Measurements from ENCODE around the gene PLAAT4.

DNA sequence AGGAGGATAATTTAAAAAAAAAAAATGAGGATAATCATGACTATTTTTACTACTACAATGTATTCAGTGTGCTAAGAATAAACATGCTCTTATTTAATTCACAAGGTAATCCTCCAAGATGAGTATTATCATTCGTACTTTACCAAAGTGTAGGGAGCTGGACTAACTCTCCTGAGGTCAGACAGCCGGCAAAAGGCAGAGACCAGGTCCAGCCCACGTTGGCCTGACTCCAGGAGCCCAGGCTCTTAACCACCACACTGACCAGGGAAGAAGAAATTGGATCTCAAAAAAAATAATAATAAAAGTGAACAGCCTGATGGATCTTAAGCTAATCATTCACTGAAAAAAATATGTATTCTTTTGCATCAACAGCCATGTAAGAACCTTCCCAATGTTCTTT, 52.4 kb downstream of the PLAAT4 start:
- no peak for TF ChIP-seq RFX5 (IDR thresholded peaks at IDR 0.05)
- TF ChIP-seq CEBPB (IDR thresholded peaks at IDR 0.05) = no peak
- TF ChIP-seq, protein P1, sequence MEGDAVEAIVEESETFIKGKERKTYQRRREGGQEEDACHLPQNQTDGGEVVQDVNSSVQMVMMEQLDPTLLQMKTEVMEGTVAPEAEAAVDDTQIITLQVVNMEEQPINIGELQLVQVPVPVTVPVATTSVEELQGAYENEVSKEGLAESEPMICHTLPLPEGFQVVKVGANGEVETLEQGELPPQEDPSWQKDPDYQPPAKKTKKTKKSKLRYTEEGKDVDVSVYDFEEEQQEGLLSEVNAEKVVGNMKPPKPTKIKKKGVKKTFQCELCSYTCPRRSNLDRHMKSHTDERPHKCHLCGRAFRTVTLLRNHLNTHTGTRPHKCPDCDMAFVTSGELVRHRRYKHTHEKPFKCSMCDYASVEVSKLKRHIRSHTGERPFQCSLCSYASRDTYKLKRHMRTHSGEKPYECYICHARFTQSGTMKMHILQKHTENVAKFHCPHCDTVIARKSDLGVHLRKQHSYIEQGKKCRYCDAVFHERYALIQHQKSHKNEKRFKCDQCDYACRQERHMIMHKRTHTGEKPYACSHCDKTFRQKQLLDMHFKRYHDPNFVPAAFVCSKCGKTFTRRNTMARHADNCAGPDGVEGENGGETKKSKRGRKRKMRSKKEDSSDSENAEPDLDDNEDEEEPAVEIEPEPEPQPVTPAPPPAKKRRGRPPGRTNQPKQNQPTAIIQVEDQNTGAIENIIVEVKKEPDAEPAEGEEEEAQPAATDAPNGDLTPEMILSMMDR (IDR thresholded peaks at IDR 0.05) = no peak
- no peak for TF ChIP-seq EHMT2 (IDR thresholded peaks at IDR 0.05; ENCODE audit: low read depth)
- TF ChIP-seq, protein P2, sequence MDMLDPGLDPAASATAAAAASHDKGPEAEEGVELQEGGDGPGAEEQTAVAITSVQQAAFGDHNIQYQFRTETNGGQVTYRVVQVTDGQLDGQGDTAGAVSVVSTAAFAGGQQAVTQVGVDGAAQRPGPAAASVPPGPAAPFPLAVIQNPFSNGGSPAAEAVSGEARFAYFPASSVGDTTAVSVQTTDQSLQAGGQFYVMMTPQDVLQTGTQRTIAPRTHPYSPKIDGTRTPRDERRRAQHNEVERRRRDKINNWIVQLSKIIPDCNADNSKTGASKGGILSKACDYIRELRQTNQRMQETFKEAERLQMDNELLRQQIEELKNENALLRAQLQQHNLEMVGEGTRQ (IDR thresholded peaks at IDR 0.05) = no peak
- TF ChIP-seq, protein P3, sequence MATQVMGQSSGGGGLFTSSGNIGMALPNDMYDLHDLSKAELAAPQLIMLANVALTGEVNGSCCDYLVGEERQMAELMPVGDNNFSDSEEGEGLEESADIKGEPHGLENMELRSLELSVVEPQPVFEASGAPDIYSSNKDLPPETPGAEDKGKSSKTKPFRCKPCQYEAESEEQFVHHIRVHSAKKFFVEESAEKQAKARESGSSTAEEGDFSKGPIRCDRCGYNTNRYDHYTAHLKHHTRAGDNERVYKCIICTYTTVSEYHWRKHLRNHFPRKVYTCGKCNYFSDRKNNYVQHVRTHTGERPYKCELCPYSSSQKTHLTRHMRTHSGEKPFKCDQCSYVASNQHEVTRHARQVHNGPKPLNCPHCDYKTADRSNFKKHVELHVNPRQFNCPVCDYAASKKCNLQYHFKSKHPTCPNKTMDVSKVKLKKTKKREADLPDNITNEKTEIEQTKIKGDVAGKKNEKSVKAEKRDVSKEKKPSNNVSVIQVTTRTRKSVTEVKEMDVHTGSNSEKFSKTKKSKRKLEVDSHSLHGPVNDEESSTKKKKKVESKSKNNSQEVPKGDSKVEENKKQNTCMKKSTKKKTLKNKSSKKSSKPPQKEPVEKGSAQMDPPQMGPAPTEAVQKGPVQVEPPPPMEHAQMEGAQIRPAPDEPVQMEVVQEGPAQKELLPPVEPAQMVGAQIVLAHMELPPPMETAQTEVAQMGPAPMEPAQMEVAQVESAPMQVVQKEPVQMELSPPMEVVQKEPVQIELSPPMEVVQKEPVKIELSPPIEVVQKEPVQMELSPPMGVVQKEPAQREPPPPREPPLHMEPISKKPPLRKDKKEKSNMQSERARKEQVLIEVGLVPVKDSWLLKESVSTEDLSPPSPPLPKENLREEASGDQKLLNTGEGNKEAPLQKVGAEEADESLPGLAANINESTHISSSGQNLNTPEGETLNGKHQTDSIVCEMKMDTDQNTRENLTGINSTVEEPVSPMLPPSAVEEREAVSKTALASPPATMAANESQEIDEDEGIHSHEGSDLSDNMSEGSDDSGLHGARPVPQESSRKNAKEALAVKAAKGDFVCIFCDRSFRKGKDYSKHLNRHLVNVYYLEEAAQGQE (IDR thresholded peaks at IDR 0.05) = no peak
- no peak for TF ChIP-seq MYC (IDR thresholded peaks at IDR 0.05; ENCODE audit: borderline replicate concordance, low read length)
- TF ChIP-seq CHD4 (IDR thresholded peaks at IDR 0.05; ENCODE audit: borderline replicate concordance) = no peak
- TF ChIP-seq, protein P4, sequence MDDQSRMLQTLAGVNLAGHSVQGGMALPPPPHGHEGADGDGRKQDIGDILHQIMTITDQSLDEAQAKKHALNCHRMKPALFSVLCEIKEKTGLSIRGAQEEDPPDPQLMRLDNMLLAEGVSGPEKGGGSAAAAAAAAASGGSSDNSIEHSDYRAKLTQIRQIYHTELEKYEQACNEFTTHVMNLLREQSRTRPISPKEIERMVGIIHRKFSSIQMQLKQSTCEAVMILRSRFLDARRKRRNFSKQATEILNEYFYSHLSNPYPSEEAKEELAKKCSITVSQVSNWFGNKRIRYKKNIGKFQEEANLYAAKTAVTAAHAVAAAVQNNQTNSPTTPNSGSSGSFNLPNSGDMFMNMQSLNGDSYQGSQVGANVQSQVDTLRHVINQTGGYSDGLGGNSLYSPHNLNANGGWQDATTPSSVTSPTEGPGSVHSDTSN (IDR thresholded peaks at IDR 0.05) = no peak
